ENCODE data around the gene ESYT1.

The ESYT1 gene

DNA sequence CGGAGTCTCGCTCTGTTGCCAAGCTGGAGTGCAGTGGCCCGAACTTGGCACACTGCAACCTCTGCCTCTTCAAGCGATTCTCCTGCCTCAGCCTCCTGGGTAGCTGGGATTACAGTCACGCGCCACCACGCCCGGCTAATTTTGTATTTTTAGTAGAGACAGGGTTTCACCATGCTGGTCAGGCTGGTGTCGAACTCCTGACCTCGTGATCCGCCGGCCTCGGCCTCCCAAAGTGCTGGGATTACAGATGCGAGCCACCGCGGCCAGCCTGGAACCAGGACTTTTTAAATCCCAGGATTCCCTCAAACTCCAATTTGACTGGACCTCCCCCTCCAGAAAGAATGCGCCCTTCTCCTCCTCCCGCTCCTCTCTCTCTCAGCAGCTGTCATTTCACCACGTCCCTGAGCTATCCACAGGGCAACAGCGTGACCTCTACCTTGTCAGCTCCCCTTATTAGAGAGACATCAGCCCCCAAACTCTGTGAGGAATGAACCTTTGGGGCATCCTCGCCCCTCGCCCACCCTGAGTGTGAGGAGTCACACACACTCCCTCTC lies 2.0 kb downstream of the ESYT1 start:
- no peak for DNase-seq

DNA sequence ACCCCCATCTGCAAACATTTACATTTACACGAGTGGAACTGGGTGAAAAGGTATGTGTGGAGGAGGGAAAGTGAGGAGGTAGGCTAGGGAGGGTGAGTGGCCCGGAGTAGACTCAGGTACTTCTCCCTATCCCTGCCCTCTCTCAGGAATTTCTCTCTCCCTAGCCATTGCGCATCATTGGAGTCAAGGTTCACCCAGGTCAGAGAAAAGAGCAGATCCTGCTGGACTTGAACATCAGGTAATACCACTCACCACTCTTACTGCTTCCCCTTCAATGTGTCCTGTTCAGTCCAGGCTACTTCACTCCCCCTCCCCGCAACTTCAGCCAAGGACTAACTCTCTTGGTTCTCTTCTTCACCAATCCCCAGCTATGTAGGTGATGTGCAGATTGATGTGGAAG lies 2.8 kb downstream of the ESYT1 start:
- DNase-seq: no peak

DNA sequence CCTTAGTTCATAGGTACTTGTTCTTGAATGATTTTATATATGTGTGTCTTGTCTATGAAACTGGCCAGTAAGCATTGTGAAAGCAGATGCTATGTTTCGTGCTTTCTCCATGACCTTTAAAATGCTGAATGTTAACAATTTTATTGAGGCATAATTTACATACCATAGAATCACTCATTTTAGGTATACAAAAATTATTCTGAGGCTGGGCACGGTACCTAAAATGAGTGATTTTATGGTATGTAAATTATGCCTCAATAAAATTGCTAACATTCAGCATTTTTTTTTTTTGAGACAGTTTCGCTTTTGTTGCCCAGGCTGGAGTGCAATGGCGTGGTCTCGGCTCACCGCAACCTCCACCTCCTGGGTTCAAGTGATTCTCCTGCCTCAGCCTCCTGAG lies 6.8 kb downstream of the ESYT1 start:
- no peak for DNase-seq

DNA sequence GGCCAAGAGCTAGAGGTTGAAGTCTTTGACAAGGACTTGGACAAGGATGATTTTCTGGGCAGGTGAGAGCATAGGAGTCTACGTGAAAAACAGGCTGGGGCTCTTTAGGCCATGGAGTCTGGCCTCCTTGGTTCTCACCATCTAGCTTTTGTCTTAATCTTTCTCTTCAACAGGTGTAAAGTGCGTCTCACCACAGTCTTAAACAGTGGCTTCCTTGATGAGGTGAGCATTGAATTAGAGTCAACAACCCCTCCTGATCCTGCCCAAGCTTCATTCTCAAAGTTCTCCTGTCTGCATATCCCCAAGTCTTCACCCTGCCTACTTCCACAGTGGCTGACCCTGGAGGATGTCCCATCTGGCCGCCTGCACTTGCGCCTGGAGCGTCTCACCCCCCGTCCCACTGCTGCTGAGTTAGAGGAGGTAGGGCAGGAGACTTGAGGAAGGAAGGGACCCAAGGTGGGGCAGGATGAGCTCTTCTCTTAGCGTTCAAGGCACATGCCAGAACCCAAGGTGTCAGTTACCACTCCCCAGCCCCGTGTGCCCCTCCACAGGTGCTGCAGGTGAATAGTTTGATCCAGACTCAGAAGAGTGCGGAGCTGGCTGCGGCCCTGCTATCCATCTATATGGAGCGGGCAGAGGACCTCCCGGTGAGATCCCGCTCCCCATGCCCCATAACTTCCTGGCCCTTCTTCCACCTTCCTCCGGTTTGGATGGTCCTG lies 9.9 kb downstream of the ESYT1 start:
- no peak for DNase-seq

DNA sequence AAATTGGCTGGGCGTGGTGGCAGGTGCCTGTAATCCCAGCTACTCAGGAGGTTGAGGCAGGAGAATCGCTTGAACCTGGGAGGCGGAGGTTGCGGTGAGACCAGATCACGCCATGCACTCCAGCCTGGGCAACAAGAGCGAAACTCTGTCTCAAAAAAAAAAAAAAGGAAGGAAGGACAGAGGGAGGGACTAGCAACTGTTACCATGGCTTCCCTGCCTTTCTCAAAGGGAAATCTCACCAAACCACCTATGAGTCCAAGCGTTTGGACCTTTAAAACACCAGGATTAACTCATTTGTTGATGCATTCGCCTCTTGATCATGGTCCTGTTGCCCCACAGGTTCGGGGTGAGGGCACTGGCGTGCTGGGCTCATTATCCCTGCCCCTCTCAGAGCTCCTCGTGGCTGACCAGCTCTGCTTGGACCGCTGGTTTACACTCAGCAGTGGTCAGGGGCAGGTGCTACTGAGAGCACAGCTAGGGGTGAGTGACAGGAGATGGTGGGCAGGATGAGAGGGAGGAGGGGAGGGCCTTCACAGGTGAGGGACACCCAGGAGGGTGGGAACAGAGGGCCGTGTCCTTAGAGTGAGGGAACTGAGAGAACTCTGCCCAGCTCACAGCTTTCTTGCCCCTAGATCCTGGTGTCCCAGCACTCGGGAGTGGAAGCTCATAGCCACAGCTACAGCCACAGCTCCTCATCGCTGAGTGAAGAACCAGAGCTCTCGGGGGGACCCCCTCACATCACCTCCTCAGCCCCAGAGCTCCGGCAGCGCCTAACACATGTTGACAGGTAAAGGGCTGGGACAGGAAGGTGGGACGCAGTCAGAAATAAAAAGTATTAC lies 14.1 kb downstream of the ESYT1 start:
- DNase-seq: peak; percentile 41 to 56 (median 55)

DNA sequence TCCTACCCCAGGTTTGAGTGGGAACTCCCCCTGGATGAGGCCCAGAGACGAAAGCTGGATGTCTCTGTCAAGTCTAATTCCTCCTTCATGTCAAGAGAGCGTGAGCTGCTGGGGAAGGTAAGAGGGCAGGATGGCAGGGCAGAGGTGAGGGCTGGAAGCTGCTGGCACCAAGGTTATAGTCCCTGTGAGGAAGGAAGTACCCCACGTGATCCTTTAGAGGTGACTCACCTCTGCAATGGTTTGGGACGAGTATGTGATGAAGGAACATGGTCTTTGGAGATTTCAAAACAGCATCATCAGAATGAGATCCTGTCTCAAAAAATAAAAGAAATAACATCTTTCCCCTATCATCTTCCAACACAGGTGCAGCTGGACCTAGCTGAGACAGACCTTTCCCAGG lies 15.2 kb downstream of the ESYT1 start:
- DNase-seq: no peak

DNA sequence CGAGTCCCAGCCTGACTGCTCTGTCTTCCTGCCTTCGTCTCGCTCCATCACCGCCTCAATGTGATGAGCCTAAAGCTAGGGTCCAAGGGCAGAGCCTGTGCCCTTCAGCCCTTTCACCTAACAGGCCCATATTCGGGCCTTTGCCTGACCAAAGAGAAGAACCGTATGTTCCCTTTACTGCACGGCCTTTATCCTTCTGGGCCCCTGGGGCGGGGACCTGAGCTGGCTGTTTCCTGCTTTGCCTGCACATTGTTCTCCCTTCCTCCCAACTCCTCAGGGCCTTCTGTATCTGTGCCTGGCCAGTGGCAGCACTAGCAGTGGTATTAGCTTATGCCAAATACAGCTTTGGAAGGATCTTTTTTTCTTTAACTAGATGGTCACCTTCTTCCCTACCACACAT lies 15.8 kb downstream of the ESYT1 start:
- no peak for DNase-seq

DNA sequence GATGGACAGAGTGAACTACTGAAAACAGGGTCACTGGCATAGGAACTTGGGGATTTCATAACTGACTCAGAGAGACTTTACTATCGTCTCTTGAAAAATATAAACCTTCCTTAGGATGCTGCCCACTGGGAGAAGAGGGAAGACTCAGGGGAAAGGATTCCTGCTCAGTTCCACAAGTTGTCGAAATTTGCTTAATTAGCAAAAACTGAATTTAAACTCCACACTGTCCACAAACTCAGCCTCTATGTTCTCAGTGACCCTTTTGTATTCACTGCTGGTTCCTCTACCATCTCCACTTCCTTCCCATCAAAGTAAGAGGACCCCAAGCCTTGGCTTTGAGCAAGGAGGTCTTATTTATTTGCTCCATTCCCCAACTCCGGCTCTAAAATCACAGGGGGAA lies 17.1 kb downstream of the ESYT1 start:
- no peak for DNase-seq

DNA sequence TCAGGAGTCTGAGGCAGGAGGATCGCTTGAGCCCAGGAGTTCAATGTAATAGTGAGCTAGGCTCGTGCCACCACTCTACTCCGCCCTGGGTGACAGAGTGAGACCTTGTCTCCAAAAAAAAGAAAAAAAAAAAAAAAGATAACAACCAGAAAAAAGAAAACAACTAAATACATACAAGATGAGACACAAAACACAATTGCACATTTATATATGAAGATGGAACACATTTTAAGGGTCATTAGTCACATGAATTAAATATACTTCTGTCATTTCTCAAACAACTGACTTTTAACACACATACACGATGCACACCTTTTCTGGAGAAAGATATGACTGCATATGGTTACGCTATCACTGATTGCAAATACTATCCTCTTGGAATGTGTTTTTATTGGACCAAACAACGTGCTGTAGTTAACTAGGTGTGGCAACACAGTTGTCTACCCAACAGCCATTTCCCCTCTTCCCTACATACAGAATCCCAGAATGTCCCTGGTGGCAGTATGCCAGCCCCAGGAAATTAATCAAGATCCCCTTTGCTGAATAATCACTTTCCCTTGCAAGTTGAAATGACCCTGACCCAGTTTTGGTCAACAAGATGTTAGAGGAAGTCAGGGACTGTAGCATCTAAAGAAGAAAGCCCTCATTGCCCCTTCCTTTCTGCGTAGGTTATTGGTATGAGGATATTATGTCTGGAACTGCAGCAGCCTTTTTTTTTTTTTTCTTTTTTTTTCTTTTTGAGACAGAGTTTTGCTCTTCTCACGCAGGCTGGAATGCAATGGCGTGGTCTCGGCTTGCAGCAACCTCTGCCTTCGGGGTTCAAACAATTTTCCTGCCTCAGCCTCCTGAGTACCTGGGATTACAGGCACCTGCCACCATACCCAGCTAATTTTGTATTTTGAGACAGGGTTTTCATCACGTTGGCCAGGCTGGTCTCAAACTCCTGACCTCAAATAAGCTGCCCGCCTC lies 18.7 kb downstream of the ESYT1 start:
- no peak for DNase-seq

DNA sequence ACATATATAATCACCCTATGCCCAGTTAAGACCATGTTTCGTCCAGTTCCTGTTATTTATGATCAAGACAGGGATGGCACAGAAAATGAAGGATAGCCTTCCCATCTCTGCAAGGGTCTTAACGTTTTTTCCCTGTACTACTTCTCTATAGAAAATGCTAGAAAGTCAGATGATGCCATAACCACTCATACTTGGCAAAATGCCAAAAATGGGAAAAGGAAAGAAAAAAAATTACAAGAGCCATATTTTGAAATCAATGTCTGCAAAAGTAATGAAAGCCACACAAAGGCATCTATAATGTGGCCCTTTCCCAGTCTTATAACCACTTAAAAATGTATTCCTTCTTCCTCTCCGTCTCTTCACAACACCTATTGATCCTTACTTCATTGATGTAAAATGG lies 22.5 kb downstream of the ESYT1 start:
- peak; percentile 36 to 83 (median 73) for DNase-seq

DNA sequence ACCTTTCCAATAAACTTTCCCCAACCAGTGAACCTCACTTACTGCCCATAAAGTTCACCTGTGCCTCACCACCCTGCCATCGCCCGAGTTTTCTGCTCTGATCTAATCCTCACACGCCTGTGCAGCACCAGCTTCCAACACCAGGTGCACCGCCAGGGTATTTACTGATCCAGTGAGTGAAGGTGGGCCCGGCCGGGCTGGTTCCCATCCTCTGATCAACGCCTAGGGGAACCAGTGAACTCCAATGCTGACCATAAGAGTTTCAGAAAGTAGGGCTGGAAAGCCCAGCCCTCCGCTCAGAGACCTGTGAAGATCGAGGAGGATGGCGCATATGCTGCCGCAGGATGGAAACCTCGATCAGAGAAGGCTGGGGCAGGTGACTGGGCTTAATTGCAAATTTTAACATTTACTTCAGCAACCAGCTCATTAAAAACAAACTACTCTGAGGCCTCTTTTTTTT lies 23.6 kb downstream of the ESYT1 start:
- DNase-seq: peak in 2 of 3 donors; percentile 28 to 30

DNA sequence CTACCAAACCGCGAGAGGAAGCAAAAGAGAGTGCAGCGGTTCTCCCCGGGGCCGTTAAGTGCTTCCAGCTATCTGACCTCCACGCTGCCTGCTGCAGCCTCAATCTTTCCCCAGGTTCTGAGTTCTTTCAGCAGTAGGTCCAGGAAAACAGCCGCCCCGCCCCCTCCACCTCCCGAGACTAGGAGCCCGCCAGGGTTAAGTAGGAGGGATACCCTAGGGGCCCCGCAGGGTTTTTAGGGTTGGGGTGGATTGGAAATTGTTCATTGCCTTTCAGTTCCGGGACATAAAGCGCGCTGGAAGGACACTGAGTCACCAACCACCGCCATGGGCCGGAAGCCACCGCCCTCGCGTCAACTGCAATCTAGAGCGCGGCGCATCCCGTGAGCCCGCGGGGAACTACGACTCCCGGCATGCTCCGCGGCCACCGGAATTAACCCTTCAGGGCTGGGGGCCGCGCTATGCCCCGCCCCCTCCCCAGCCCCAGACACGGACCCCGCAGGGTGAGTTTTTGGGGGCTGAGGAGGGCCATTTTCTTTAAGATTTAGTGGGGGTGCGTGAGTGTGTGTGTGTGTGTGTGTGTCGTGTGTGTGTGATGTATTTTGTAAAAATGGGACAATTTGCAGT lies 24.2 kb downstream of the ESYT1 start, which contains the start of gene MYL6B:
MYL6B (plus strand) TSS at position 456 of the 624 bp plus-strand sequence. CDS start 1,332 bp downstream, outside the sequence.
- DNase-seq: peak; percentile 96 to 98 (median 97)

DNA sequence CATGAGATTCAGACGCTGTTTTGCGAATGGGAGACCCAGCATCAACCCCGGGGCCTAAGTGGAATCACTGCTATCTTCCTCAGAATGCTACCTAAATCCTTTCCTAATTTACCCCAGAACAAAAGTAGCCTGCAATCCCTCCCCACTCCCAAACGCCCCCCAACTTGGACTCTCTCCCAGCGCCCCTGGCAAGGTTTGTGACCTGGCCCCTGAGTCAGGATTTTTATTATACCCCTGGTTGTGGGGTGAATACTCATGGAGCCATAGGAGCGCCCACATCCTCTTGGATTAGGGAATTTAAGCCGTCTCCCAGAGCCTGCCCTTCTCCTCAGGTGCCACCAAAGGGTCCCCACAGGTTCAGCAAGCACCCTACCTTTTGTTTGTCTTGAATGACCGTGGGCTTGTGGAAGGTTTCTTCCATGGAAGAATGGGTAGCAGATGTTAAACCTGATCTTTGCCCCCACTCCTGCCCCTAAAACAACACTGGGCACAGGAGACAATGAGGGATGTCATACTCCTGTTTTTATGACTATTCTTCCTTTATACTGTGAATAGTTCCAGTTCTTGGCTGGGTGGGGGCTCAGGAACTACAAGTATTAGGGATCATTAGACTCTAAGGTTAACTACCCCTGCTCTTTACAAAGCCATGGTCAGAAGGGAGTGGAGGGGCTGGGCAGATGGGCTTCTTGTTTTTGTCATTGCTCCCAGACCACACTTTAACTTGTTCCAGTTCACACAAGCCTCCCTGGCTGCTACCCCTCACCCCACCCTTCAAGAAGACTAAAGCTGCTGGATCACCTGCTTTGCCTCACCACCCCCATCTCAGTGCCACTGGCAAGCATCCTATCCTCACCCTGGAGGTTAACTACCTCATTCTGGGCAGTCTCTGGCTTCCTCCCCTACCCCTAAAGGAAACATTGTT lies 24.9 kb downstream of the ESYT1 start:
- no peak for DNase-seq

DNA sequence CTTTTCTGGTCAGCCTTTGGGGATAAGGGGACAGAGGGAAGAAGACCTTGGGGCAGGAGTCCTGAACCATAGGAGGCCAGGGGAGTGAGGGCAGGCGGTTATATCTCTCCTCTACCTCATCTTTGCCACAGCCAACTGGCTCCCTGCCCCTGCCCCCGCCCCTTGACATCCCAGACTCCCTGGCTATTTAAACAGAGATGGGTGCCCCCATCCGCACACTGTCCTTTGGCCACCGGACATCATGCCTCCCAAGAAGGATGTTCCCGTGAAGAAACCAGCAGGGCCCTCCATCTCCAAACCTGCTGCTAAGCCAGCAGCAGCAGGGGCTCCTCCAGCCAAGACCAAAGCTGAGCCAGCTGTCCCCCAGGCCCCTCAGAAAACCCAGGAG lies 25.6 kb downstream of the ESYT1 start:
- no peak for DNase-seq

DNA sequence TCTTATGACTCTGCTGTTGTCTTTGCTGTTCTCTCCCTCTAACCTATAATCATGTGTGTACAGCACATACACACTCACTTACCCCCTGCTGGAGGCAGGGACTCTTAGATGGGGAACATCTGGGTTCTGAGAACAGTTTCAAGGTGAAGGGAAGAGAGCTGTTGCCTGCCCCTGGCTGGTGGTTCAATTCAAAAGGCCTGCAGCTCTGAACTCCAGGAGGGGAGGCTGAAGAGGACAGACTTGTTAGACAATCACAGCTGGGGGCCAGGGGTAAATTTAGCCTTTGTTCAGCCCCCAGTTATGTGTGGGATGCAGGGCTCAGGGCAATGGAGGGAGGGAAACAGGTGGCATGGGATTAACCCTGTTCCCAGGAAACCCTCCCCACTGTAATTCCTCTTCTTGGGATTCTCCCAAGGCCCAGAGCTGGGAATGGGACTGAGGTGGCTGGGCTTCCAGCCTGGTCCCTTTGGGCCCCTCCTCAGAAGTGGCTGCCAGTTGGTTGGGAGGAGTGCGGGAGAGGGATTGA lies 26.2 kb downstream of the ESYT1 start:
- no peak for DNase-seq

DNA sequence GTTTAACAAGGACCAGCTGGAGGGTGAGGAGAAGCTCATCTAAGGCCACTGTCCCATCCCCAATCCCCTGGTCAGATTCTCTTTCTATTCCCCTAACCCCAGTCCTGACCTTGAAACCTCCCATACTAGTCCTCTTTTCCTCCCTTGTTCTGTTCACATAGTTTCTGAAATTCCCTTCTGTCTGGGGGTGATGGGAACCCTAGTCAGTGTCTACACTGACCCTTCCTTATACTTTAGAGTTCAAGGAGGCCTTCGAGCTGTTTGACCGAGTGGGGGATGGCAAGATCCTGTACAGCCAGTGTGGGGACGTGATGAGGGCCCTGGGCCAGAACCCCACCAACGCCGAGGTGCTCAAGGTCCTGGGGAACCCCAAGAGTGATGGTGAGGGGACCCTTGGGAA lies 26.8 kb downstream of the ESYT1 start:
- DNase-seq: no peak

DNA sequence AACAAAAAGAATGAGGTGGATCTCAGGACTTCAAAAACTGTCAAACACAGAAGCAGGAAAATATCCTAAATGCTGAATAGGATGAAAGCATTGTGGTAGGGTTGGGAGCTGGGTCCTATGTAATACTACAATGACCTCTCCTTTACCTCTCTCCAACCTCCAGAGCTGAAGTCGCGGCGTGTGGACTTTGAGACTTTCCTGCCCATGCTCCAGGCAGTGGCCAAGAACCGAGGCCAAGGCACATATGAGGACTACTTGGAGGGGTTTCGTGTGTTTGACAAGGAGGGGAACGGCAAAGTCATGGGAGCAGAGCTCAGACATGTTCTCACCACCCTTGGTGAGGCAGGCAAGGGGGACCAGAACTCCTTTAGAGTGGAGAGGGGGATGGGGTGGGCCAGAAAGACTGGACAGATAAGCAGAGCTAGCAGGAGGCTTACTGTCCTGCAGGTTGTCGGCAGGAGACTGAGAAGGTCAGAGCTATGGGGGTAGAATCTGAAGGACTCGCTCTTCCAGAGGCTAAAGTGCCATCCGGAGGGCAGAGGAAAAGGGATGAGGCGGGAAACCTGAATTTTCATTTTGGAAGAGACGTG lies 27.3 kb downstream of the ESYT1 start:
- no peak for DNase-seq

DNA sequence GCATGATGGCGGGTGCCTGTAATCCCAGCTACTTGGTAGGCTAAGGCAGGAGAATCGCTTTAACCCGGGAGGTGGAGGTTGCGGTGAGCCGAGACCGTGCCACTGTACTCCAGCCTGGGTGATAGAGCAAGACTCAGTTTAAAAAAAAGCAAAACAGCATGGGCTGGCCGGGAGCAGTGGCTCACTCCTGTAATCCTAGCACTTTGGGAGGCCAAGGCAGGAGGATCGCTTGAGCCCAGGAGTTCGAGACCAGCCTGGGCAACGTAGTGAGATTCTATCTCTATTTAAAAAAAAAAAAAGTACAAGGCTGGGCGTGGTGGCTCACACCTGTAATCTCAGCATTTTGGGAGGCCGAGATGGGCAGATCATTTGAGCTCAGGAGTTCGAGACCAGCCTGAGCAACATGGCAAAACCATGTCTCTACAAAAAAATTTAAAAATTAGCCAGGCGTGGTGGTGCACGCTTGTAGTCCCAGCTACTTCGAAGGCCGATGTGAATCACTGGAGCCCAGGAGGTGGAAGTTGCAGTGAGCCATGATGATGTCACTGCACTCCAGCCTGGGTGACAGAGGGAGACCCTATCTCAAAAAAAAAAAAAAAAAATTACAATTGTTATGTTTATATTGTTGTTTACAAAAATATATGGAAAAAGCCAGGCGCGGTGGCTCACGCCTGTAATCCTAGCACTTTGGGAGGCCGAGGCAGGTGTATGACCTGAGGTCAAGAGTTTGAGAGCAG lies 28.6 kb downstream of the ESYT1 start:
- DNase-seq: peak; percentile 52 to 62 (median 61)

Data from suppressor macrophage treated with lipopolysaccharide for 1 hour (primary cell).